AG10803 (cell line): ENCODE measurements around the gene CCT7.

Source experiments
- DNase-seq: peaks from one replicate; pipeline ENCODE4 v3.0.0; 2010; ENCODE audit warnings: low read depth
- H3K4me3 ChIP-seq: 2 replicates; pipeline ENCODE4 v1.5.1; 2011; ENCODE audit warnings: mild to moderate bottlenecking, low read length, control low read depth
- CTCF ChIP-seq: conservative IDR thresholded peaks from 2 replicates; pipeline ENCODE4 v1.5.1; 2011; ENCODE audit warnings: mild to moderate bottlenecking, low read length, control low read depth, inconsistent platforms

The CCT7 gene

DNA sequence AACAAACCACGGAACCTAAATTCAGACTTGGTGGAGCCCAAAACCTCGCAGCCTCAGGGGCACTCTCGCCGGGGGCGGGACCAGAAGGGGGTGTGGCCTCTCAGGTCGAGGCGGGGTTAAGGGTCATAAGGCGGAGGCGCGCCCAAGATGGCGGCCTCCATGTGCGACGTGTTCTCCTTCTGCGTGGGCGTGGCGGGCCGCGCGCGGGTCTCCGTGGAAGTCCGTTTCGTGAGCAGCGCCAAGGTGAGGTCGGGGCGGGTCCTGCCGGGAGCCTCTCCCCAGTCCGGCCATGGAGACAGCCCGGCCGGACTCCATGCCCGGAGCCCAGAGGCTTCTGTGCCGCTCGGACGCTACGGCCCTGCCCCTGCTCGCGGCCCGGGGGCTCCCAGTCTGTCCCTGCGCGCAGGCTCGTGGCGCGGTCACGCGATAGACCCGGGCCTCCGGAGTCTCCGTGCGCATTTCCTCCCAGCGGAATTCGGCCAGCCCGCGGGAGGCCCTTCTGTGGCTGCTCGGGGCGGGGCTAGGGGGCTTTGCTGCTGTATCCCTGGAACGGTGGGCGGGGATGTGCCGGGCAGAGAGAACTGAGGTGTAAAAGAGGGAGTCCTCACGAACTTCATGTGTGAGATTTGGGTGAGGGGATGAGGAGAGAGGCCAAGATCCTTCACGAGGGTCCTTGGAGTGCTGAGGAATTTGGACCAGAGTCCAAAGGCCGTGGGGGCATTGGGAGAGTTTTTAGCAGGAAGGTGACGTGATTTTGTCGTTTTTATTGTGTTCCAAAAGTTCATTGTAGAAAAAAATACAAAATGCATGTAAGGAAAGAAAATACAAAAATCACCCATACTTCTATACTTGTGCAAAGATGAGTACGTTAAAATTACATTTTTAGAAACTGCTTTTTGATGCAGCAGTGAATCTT, 19.7 kb upstream of the CCT7 start, which contains the start of gene SMYD5:
Gene SMYD5, plus strand, starts transcription at position 126 of the 916 bp plus-strand sequence. Its CDS starts 22 bp downstream, at position 148.
- peak within 1 kb of the TSS; percentile 82 for H3K4me3 ChIP-seq
- DNase-seq, result peak; percentile 73
- TF ChIP-seq CTCF, result no peak

- peak overlapping the region; percentile 82 for H3K4me3 ChIP-seq
- no peak for TF ChIP-seq CTCF
- DNase-seq, result no peak
Observed at GRCh38 chr2:73215254-73215653, 18.9 kb upstream of the CCT7 start.

- TF ChIP-seq CTCF, result no peak
- H3K4me3 ChIP-seq, result no peak overlapping the region
- DNase-seq, result no peak
Observed at GRCh38 chr2:73217160-73217559, 16.9 kb upstream of the CCT7 start.

DNA sequence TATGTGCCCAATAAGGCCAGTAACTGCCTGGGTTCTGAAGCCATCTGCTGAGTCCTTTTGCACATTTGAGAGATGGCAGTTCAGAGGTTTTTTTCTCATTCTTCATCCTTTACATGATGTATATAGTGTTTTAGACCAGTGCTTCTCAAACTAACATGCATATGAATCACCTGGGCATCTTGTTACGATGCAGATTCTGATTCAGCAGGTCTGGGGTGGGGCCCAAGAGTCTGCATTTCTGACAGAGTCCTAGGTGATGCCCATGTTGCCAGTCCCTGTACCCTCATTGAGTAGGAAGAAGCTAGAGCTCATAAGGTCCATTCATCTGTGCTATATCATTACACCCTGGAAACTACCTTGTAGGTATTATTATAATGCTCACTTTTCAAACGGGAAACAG, 16.3 kb upstream of the CCT7 start:
- H3K4me3 ChIP-seq, result no peak overlapping the region
- TF ChIP-seq CTCF, result no peak
- no peak for DNase-seq

DNA sequence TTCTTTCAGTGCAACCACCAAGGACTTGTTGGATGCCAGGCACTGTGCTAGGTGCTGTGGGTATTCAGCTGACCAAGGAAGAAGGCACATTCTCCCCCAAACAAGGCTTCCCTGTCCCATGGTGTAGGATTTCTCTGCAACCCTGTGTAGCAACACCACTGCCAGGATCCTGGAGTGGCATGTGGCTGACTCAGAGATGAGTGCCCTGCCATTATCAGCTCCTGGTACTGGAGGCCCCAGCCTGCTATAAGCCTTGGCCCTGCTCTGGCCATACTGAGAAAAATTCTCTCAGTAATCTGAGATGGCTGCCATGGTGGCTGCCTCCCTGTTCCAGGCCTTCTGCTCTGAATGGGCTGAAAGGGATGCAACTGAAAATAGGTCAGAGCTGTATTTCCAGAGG, 15.8 kb upstream of the CCT7 start:
- TF ChIP-seq CTCF, result no peak
- H3K4me3 ChIP-seq, result no peak overlapping the region
- DNase-seq, result peak; percentile 32

DNA sequence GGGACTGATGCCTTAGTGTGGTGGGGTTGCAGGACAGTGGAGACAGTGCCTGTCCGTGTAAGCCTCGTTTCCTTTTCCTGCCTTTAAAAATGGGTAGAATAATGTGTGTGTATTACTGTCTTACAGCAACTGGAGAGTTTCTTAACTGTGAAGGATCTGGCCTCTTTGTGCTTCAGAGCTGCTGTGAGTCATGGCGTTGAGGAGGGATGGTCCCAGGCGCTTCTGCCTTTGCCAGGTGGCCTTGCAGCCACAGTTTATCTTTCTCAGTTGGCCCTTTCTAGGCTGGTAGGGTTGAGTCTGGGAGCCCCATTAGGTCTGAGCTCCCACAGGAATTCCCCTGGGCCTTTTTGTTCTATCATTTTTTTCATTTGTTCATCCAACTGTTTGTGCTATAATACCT, 10.3 kb upstream of the CCT7 start:
- DNase-seq, result no peak
- H3K4me3 ChIP-seq, result no peak overlapping the region
- no peak for TF ChIP-seq CTCF
